A549 (cell line): ENCODE measurements around the gene CAMTA1.

ENCODE experiments used
- BCL3 ChIP-seq: fragments of >200 bp; sonication (Bioruptor Twin); formaldehyde crosslinking; IDR thresholded peaks from 3 replicates; pipeline ENCODE4 v1.6.1; 2016
- BHLHE40 ChIP-seq: IDR thresholded peaks from 2 replicates; pipeline ENCODE4 v1.6.1; 2012; ENCODE audit warnings: low read depth, low read length, inconsistent platforms
- CEBPB ChIP-seq, 2 experiments: fragments of >200 bp in 1 of 2; sonication (Bioruptor Twin) in 1 of 2; formaldehyde crosslinking in 1 of 2; IDR thresholded peaks; 2 replicates each; pipeline ENCODE4 v1.6.1; 2012 to 2016
- CHD2 ChIP-seq: fragments of 150-350 bp; IDR thresholded peaks from 2 replicates; pipeline ENCODE4 v1.6.1; 2014; ENCODE audit warnings: low read length; ENCODE audit not compliant: partially characterized antibody
- CTCF ChIP-seq: fragments of >200 bp; sonication (Bioruptor Twin); formaldehyde crosslinking; IDR thresholded peaks from 3 replicates; pipeline ENCODE4 v1.5.1; 2016
- EP300 ChIP-seq, 2 experiments: fragments of >200 bp; sonication (Bioruptor Twin); formaldehyde crosslinking; IDR thresholded peaks; 2 replicates in 1 of 2; 3 replicates in 1 of 2; pipeline ENCODE4 v1.6.1; 2016 to 2017
- HOXB5 ChIP-seq: fragments of 250-450 bp; sonication (Bioruptor Pico); IDR thresholded peaks from 2 replicates; pipeline ENCODE4 v1.5.0; 2020; ENCODE audit warnings: mild to moderate bottlenecking, moderate library complexity
- KDM1A ChIP-seq: fragments of 200-600 bp; sonication (generic); IDR thresholded peaks from 2 replicates; pipeline ENCODE4 v1.6.1; 2016; ENCODE audit warnings: low read depth, mild to moderate bottlenecking
- MAFK ChIP-seq: fragments of 450-650 bp; IDR thresholded peaks from 2 replicates; pipeline ENCODE4 v1.6.1; 2014; ENCODE audit not compliant: partially characterized antibody
- MAX ChIP-seq: IDR thresholded peaks from 2 replicates; pipeline ENCODE4 v1.6.1; 2012
- POLR2A ChIP-seq: IDR thresholded peaks from 2 replicates; pipeline ENCODE4 v1.6.1; 2012; ENCODE audit warnings: mild to moderate bottlenecking, low read length
- POLR2AphosphoS2 ChIP-seq: conservative IDR thresholded peaks from 2 replicates; pipeline ENCODE4 v1.6.1; 2012; ENCODE audit warnings: low read length, improper control_type of control experiment, inconsistent platforms
- RAD21 ChIP-seq, 2 experiments: fragments of >200 bp in 1 of 2; sonication (Bioruptor Twin) in 1 of 2; formaldehyde crosslinking in 1 of 2; IDR thresholded peaks in 1 of 2; conservative IDR thresholded peaks in 1 of 2; 2 replicates in 1 of 2; 3 replicates in 1 of 2; pipeline ENCODE4 v1.6.1; 2012 to 2018; ENCODE audit warnings: inconsistent platforms in 1 of 2
- RFX5 ChIP-seq: fragments of 450-650 bp; IDR thresholded peaks from 2 replicates; pipeline ENCODE4 v1.7.1; 2014; ENCODE audit warnings: antibody characterized with exemption, mild to moderate bottlenecking, moderate library complexity

GRCh38 chr1:7331926-7332535 is 546.8 kb downstream of the CAMTA1 start:
- TF ChIP-seq CTCF, result no peak
- TF ChIP-seq RAD21 (conservative IDR thresholded peaks at IDR 0.05 in 1 of 2, IDR thresholded peaks at IDR 0.05 in 1 of 2), result no peak
- TF ChIP-seq POLR2A, result no peak
- no peak for TF ChIP-seq MAFK
- no peak for TF ChIP-seq HOXB5 (CRISPR knock-in tag)
- no peak for TF ChIP-seq BCL3
- TF ChIP-seq CHD2, result no peak
- TF ChIP-seq POLR2AphosphoS2, result no peak
- TF ChIP-seq MAX, result no peak
- no peak for TF ChIP-seq KDM1A
- TF ChIP-seq BHLHE40, result no peak
- no peak for TF ChIP-seq EP300 (IDR thresholded peaks at IDR 0.05)
- TF ChIP-seq CEBPB (IDR thresholded peaks at IDR 0.05), result no peak
- no peak for TF ChIP-seq RFX5
